ENCODE data around the gene TMEM45A.

DNA sequence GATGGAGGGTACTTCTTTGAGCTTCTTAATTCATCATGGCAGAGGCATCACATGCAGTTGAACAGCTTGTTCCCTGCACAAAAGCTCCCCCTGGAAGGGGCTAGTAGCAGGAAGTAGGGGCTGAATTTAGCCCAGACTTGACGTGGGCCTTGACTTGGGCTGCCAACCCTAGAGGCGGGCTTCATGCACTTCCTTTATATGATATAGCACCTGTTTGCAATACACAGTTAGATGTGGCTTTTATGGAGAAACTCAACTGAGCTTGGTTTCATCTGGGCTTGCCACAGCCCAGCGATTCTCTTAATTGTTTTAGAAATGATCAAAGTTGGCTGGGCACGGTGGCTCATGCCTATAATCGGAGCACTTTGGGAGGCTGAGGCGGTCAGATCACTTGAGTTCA, 83.3 kb downstream of the TMEM45A start:
- TF ChIP-seq EZH2 (IDR thresholded peaks at IDR 0.05; ENCODE audit: borderline replicate concordance, insufficient read depth, low read length, poor library complexity, severe bottlenecking) (no peak), EP300 (conservative IDR thresholded peaks at IDR 0.05; ENCODE audit: poor library complexity, severe bottlenecking) (no peak)

Measured in neural cell (in vitro differentiated cells).